Tibial artery (tissue), 4 donors: Measurements from ENCODE around the gene CDAN1.

ENCODE experiments used
- DNase-seq, 2 donors: peaks; one replicate each; pipeline ENCODE4 v3.0.0-alpha.2; 2019
- H3K27ac ChIP-seq, 2 donors: fragments of 200-600 bp; sonication (generic) in 1 of 2; 1 replicate in 1 of 2; 2 replicates in 1 of 2; pipeline ENCODE4 v1.5.1; 2018 to 2019; ENCODE audit warnings: mild to moderate bottlenecking in 1 of 2
- H3K27me3 ChIP-seq, 2 donors: fragments of 200-600 bp; sonication (generic) in 1 of 2; one replicate each; pipeline versions ENCODE4 v1.5.1 to v1.6.0; 2016 to 2019
- H3K36me3 ChIP-seq, 3 donors: fragments of 200-600 bp; sonication (generic) in 2 of 3; one replicate each; pipeline ENCODE4 v1.5.1; 2016 to 2019; ENCODE audit warnings: mild to moderate bottlenecking in 2 of 3
- H3K4me1 ChIP-seq, 4 donors: fragments of 200-600 bp; sonication (generic) in 2 of 4; 1 replicate in 3 of 4; 2 replicates in 1 of 4; pipeline ENCODE4 v1.5.1; 2016 to 2019
- H3K4me3 ChIP-seq, 2 donors: fragments of 200-600 bp; sonication (generic) in 1 of 2; 1 replicate in 1 of 2; 2 replicates in 1 of 2; pipeline ENCODE4 v1.5.1; 2018 to 2019; ENCODE audit warnings: mild to moderate bottlenecking in 2 of 2
- H3K9me3 ChIP-seq, 3 donors: fragments of 200-600 bp; sonication (generic) in 1 of 3; one replicate each; pipeline ENCODE4 v1.5.1; 2016 to 2019
- intact Hi-C: fragments of 100-400 bp; cut with DNase I; formaldehyde crosslinking; loops from one replicate; pipeline ENCODE4 v1.15.0; 2023; ENCODE audit warnings: low total_unique reads
- TF ChIP-seq, protein P1 (sequence below), 2 experiments: fragments of 200-600 bp in 1 of 2; fragments of 450-650 bp in 1 of 2; IDR thresholded peaks; one replicate each; pipeline ENCODE4 v1.5.1; 2017 to 2019; ENCODE audit warnings: antibody characterized with exemption in 2 of 2, mild to moderate bottlenecking in 1 of 2, moderate library complexity in 1 of 2

CDAN1 gene

DNA sequence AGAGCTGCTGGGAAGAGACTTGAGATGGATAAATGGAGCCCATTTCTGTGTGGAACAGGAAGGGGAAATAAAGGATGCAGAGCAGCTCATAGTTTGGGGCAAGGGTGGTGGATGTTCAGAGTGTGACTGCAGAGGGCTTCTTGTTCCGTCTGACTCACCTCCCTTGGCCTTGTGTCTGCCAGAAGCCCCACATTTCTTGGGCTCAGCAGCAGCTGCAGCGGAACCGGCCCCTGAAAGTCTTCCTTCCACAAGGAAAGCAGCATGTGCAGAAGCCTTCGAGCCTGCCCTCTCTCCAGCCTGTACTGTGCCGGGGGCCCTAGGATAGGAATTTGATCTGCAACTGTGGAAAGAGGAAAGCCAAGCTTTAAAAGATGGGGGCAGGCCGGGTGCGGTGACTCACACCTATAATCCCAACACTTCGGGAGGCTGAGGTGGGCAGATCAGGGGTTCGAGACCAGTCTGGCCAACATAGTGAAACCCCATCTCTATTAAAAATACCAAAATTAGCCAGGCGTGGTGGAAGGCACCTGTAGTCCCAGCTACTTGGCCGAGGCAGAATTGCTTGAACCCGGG is 11.5 kb downstream of the CDAN1 start:
- Histone ChIP-seq H3K9me3 (no peaks in the 10 kb centered on the region), H3K36me3 (peaks cover 70 to 98% (median 92%) of the 10 kb centered on the region in 3 donors), H3K27ac (no peak overlapping the region), H3K4me3 (no peak overlapping the region), H3K4me1 (peaks cover 0 to 3% (median 0%) of the 10 kb centered on the region in 4 donors), H3K27me3 (no peaks in the 10 kb centered on the region)
- TF ChIP-seq, protein P1, sequence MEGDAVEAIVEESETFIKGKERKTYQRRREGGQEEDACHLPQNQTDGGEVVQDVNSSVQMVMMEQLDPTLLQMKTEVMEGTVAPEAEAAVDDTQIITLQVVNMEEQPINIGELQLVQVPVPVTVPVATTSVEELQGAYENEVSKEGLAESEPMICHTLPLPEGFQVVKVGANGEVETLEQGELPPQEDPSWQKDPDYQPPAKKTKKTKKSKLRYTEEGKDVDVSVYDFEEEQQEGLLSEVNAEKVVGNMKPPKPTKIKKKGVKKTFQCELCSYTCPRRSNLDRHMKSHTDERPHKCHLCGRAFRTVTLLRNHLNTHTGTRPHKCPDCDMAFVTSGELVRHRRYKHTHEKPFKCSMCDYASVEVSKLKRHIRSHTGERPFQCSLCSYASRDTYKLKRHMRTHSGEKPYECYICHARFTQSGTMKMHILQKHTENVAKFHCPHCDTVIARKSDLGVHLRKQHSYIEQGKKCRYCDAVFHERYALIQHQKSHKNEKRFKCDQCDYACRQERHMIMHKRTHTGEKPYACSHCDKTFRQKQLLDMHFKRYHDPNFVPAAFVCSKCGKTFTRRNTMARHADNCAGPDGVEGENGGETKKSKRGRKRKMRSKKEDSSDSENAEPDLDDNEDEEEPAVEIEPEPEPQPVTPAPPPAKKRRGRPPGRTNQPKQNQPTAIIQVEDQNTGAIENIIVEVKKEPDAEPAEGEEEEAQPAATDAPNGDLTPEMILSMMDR (IDR thresholded peaks at IDR 0.05) = no peak
- no peak for DNase-seq
- intact Hi-C loops = no loop called here

DNA sequence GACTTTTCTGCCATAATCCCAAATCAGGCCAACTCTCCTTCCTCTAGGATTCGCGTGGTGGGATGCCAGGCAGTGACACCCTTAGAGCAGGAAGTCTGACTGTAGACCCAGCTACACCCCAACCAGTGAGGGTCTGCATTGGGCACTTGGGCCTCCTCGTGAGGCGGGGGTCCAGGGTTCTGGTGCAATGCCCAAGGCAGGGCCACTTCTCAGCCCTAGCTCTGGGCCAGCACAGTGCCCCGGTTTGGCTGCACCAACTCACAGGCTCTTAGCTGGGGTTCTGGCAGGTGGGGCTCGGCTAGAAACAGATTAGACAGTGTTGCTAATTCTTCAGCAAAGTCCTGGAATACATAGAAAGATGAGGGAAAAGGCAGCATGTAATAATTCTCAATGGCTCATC is 12.7 kb downstream of the CDAN1 start:
- no peak overlapping the region for H3K4me3 ChIP-seq
- TF ChIP-seq, protein P1 (IDR thresholded peaks at IDR 0.05) = no peak
- DNase-seq = no peak
- no peaks in the 10 kb centered on the region for H3K9me3 ChIP-seq
- no peak overlapping the region for H3K27ac ChIP-seq
- intact Hi-C loops = no loop called here
- peaks cover 77 to 98% (median 93%) of the 10 kb centered on the region in 3 donors for H3K36me3 ChIP-seq
- H3K27me3 ChIP-seq = no peaks in the 10 kb centered on the region
- H3K4me1 ChIP-seq = peaks cover 0 to 3% (median 0%) of the 10 kb centered on the region in 4 donors

DNA sequence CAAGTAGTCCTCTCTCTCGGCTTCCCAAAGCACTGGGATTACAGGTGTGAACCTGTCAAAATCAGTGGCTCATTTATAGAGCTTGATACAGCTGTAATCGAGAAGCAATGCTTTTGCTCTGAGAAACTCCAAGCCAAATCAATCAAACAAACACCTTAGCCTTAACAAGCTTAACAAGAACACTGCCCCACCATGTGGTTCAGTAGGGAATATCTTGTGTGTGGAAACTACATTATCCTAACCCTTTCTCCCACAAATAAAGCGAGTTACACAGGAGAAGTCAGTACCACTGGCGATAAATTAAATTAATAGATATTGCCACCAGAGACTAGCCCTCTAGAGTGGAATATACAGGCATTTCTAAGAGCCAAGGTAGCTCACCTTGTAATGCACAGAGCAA is 13.9 kb downstream of the CDAN1 start:
- TF ChIP-seq, protein P1 (IDR thresholded peaks at IDR 0.05) = no peak
- Histone ChIP-seq H3K27ac (no peak overlapping the region), H3K4me1 (peaks cover 0 to 3% (median 0%) of the 10 kb centered on the region in 4 donors), H3K4me3 (no peak overlapping the region), H3K9me3 (no peaks in the 10 kb centered on the region), H3K36me3 (peaks cover 75 to 98% (median 93%) of the 10 kb centered on the region in 3 donors), H3K27me3 (no peaks in the 10 kb centered on the region)
- intact Hi-C loops = no loop called here
- no peak for DNase-seq

DNA sequence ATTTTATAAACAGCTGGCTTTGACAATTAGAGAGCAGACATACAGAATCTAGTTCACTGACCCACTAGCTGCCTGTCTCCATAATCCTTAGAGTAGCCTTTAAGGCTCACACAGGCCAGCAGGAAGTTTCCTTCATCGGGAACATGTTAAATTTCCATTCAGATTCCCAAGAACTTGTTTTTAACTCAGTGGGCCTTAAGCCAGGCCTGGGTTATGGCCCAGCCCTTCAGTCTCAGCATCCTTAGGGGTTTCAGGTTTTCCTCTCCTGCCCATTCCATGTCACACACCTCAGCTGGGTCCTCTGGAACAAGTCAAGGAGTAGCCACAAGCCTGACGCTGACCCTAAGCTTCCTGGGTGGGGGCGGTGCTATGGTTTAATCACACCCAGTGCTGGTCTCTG is 15.0 kb downstream of the CDAN1 start:
- peaks cover 70 to 98% (median 88%) of the 10 kb centered on the region in 3 donors for H3K36me3 ChIP-seq

DNA sequence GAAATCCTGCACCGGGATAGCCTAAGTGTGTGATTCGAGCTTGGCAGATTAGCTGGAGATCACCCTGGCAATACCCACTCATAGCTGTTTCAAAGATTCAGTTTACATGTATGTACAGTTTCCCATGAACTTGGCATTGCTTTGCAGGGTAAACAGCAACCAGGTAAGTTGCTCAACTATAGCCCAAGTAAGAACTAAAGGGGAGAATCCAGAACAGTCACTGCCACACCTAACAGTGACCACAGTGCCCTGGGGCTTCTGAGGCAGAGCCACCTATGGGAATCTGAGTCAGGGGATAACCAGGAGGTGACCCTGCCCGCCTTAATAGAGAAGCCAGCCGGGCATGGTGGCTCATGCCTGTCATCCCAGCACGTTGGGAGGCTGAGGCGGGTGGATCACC is 15.9 kb downstream of the CDAN1 start:
- Histone ChIP-seq H3K27ac (peak overlapping the region in 1 of 2 donors; percentile 28), H3K9me3 (no peaks in the 10 kb centered on the region), H3K4me1 (peaks cover 0 to 3% (median 0%) of the 10 kb centered on the region in 4 donors), H3K36me3 (peaks cover 63 to 94% (median 79%) of the 10 kb centered on the region in 3 donors), H3K27me3 (no peaks in the 10 kb centered on the region), H3K4me3 (no peak overlapping the region)
- intact Hi-C loops = no loop called here
- TF ChIP-seq, protein P1 (IDR thresholded peaks at IDR 0.05) = no peak
- peak in 1 of 2 donors; percentile 2 for DNase-seq

More for the DNA sequence above, 15.0 kb downstream of the CDAN1 start:
- Histone ChIP-seq H3K9me3 (no peaks in the 10 kb centered on the region), H3K27me3 (no peaks in the 10 kb centered on the region), H3K27ac (peak overlapping the region in 1 of 2 donors; percentile 28), H3K4me1 (peaks cover 0 to 3% (median 0%) of the 10 kb centered on the region in 4 donors), H3K4me3 (no peak overlapping the region)
- intact Hi-C loops = no loop called here
- DNase-seq = peak in 1 of 2 donors; percentile 17
- TF ChIP-seq, protein P1 (IDR thresholded peaks at IDR 0.05) = no peak
